GM19238 (cell line): Measurements from ENCODE around the gene TBC1D10A.
"Not testable (repeated sequence)": the region's sequence is repeated elsewhere in the genome, so short reads cannot be mapped to it uniquely, and the experiment has no call there.

Experiments used
- DNase-seq: peaks from one replicate; pipeline ENCODE4 v3.0.0; 2011; ENCODE audit warnings: low spot score; ENCODE audit not compliant: insufficient read length

TBC1D10A gene

DNA sequence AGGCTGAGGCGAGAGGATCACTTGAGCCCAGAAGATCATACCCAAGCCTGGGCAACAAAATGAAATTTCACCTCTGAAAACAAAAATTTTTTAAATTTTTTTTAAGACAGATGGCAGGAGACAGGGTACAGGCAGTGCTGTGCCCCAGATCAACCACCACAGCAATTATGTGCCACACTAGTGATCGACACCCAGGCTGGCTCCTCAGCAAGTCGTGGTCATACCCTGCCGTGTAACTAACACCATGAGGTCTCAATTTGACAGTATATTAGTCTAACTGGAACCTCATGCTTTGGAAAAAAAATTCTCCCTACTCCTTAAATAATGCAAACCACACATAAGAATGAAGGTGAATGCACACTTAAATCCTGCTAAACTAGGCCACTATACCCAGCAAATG is 21.7 kb upstream of the TBC1D10A start:
- no peak for DNase-seq

DNA sequence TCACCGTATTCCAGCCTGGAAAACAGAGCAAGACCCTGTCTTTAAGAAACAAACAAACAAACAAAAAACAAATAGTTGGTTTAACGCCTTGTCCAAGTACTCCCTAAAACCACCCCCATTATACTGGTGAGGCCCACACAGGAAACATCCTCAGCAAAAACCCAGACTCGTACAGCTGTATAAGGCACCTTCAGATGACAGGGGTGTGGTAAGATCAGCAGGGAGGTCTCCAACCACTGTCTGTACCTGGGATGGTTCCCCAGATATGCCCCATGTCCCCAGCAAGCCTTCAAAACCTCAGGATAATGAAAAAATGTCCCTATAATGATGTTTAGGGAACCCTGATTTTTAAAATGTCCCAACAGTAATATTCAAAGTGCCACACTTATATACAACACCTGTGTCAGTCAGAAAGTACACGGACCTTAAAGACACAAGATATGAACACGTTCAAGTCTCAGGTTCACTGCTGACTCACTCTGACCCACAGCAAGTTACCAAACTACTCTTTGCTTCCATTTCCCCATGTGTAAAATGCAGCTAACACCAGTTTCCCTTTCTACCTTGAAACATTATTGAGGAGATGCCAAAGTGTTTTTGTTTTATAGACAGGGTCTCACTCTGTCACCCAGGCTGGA is 20.6 kb upstream of the TBC1D10A start:
- DNase-seq = no peak

GRCh38 chr22:30344447-30345200 is 17.9 kb upstream of the TBC1D10A start:
- no peak for DNase-seq

DNA sequence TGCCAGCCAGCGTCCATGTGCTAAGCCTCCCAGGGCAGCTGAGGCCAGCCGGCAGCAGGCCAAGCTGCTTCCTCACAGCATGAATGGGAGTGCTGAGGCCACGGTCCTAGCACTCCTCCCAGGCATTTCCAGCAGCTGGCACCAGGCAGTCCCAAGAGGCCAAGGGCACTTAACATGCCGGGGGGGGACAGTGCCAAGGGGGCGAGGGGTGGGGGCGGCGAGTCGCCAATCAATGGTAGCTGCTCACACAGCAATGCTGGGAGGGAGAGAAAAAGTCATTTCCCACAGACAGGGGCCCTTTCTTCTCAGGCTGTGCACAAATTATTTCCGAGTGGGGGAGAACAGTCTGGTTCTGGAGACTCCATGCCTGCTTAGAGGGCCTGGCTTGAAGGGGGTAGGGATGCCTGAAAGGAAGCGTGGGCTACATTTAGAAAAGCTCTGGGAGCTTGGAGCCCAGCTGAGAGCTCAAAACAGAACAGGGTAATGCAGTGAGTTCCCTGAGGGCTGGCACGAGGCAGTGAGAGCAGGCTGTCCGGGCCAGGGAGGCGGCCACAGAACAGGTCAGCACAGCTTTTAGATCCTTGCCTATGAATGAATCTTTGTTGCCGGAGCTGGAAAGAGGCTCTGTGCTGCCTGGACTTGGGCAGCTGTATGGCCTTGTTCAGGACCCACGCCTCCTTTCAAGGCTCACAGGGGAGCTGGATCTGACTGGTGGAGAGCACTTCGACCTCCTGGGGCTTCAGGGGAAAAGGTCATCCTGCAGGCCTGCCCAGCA is 14.4 kb upstream of the TBC1D10A start:
- DNase-seq = no peak

- DNase-seq = no peak
Measured at GRCh38 chr22:30338802-30339201, 12.1 kb upstream of the TBC1D10A start.

DNA sequence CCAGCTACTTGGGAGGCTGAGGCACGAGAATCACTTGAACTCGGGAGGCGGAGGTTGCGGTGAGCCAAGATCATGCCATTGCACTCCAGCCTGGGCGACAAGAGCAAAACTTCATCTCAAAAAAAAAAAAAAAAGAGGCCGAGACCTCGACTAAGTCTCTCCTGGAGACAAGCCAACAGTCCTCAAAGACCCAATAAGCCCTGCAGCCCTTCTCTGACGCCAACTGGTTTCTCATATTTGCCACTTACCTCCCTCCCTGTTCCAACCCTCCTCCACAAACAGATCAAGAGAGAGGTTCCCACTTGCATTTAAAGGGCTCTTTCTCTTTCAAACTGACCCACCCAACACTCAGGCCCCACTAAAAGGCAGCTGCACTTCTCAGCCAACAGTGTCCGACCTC is 11.6 kb upstream of the TBC1D10A start:
- not testable (repeated sequence) for DNase-seq

DNA sequence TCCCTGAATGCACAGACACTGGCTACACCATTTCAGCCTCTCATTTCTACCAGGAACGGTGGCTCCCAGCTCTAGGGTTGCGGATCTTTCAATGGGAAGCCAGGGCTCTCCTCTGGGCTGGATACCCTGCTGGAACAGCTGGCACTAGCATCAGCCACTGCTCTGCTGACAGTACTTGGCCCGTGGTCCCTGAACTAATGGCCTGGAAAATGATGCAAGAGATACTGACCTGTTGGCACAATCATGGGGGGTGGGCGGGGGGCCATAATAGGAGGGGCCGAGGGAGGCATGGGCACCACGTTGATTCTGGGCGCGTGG is 10.7 kb upstream of the TBC1D10A start:
- no peak for DNase-seq

- no peak for DNase-seq
Measured at GRCh38 chr22:30336752-30337460, 10.2 kb upstream of the TBC1D10A start.

DNA sequence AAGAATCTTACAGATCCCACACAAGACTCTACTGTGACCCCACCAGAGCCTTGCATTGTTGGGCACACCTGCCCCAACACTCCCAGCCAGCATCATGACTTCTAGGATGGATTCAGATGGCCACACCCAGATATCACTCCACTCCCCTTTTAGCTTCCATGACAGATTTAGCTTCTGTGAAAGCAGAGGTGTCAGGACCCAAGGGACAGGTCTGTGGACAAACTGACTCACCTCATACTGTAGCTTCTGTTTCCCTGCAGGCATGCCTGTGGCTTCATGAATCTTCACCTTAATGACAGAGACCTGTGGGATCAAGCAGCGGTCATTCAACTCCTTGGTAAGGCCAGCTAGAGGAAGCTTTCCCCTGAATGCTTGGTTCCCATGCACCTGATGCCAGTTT is 8.5 kb upstream of the TBC1D10A start:
- DNase-seq = no peak

GRCh38 chr22:30334646-30335045 is 7.9 kb upstream of the TBC1D10A start:
- DNase-seq = no peak

GRCh38 chr22:30333707-30334087 is 7.0 kb upstream of the TBC1D10A start:
- no peak for DNase-seq

- no peak for DNase-seq
Measured at GRCh38 chr22:30332994-30333706, 6.4 kb upstream of the TBC1D10A start.

DNA sequence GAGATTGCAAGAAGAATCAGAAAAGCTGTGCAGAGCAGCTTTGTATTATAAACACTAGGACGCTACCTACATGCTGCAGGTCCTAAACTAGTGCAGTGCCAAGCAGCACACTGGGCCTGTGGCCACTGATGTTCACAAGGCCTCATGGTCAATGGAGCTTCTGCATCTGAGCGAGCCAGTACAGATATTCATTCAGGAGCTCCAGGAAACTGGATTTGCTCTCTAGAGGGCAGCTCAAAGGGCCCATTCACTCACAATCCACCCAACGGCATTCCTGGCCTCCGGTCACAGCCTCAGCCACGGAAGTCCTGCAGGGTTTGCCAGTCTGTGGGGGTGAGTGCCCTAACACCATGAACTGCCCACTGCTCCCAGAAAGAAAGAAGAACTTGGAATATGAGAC is 5.8 kb upstream of the TBC1D10A start:
- DNase-seq = no peak

GRCh38 chr22:30328466-30329049 is 1.8 kb upstream of the TBC1D10A start:
- DNase-seq = no peak

- no peak for DNase-seq
Measured at GRCh38 chr22:30327864-30328345, 1.2 kb upstream of the TBC1D10A start.

DNA sequence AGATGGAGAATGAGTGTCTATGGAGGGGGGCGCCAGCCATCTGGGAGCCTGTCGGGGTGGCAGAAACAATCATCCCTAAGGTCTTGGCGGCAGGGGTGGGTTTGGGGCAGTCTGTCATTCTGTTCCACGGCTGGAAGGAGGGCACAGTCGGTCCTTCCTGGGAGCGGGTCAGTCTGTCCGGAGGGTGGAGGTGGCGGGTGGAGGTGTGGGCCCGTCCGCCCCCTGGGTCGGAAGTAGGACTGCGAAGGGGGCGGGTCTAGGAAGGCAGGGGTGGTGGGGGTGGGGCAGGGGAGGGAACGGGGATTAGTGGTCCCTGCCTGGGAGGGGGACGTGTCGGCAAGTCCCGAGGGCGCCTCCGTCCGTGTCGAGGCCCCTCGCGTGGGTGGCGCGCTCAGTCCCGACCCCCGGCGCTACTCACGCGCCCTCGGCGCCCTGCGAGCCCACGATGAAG is 461 bp downstream of the TBC1D10A start:
- DNase-seq = peak; percentile 40

DNA sequence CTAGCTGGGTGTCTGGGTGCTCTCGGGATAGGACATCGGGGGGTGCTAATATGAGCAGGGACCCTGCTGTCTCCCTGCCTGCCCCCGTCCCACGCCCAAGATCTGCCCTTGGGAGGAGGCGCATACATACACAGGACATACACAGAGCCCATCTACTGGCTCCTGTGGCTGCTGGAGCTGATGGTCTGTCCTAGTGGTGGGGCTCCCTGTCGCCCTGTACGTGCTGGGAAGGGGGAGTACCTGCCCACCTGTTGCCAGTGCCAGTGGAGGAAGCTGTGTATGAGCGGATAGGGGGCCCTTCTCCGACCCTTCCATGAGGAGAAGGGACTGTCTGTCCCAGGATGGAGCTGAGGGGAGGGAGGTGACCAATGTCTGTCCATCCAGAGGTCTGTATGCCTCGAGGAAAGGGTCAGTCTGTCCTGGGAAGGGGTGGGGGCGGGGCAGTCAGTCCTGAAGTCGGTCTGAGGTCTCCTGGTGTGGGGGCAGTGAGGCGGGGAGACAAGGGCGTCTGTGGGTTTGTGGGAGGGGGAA is 952 bp downstream of the TBC1D10A start:
- DNase-seq = no peak

DNA sequence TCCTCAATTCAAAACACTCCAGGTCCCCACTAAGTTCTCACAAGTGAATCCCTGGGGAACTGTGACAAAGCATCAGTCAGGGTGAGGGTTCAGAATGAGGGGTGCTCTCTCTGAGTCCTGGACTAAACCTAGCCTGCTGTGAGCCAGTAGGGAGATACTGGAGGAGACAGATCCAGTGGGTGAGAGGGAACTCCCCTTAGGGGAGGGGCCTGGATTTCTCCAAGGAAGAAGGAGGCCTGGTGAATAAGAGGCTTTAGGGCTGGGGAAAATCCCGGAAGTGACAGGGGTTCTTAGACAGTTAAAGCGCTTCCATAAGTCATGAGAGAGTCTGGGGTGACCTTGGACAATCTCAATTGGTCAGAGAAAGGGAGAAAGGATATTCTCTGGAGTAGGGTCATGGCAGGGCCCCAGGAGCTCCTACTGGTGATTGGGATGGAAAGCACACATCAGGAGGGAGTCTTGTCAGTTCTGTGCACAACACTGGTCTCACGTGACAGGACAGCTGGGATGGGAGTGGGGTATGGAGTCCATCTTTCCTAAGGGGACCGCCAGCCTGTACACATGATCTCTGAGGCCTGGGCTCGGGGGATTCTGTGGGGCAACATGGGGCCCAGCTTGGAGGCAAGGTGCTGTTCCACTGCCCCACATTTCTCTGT is 1.5 kb downstream of the TBC1D10A start:
- DNase-seq = no peak

- DNase-seq = no peak
Measured at GRCh38 chr22:30324014-30324730, 2.6 kb downstream of the TBC1D10A start.
